Measurements from ENCODE around the gene ZBTB8OS.

Gene ZBTB8OS

GRCh38 chr1:32606565-32607371, 43.6 kb downstream of the ZBTB8OS start:
- DNase-seq = no peak

- DNase-seq = no peak
Measured at GRCh38 chr1:32605711-32606424, 44.5 kb downstream of the ZBTB8OS start.

GRCh38 chr1:32600034-32600433, 50.3 kb downstream of the ZBTB8OS start:
- no peak for DNase-seq

GRCh38 chr1:32592943-32593342, 57.4 kb downstream of the ZBTB8OS start:
- no peak for DNase-seq

GRCh38 chr1:32580348-32581017, 69.9 kb downstream of the ZBTB8OS start:
- no peak for DNase-seq

Measured in NCI-H1105 treated with DMSO at 0.1 percent for 48 hours (cell line).